Body of pancreas (tissue), 4 donors: ENCODE measurements around the gene SLC2A5.

ENCODE experiments used
- POLR2A ChIP-seq, 3 donors: fragments of 450-650 bp; IDR thresholded peaks; one replicate each; pipeline ENCODE4 v1.6.1; 2016; ENCODE audit warnings: antibody characterized with exemption in 3 of 3, mild to moderate bottlenecking in 2 of 3
- TF ChIP-seq, protein P1 (sequence below), 7 experiments: fragments of 450-650 bp in 4 of 7; fragments of 200-600 bp in 3 of 7; sonication (generic) in 3 of 7; IDR thresholded peaks; one replicate each; pipeline ENCODE4 v1.5.1; 2016 to 2019; ENCODE audit warnings: antibody characterized with exemption in 7 of 7

DNA sequence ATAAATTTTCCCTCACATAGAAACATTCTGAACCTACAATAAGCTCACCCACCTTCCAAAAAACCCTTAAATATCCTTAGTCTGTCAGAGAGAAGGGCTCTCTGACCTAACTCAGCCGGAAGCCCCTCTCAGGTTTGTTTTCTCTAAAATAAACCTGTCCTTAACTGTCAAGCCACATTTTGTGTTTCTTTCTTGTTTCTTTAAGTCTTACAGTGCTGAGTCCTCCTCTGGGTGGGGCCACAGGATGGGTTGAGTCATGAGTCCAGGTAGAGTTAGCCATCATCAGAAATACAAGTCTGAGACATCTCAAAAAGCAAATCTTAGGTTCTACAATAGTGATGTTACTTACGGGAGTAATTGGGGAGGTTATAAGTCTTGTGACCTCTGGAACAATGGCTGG, 26.4 kb upstream of the SLC2A5 start:
- TF ChIP-seq, protein P1, sequence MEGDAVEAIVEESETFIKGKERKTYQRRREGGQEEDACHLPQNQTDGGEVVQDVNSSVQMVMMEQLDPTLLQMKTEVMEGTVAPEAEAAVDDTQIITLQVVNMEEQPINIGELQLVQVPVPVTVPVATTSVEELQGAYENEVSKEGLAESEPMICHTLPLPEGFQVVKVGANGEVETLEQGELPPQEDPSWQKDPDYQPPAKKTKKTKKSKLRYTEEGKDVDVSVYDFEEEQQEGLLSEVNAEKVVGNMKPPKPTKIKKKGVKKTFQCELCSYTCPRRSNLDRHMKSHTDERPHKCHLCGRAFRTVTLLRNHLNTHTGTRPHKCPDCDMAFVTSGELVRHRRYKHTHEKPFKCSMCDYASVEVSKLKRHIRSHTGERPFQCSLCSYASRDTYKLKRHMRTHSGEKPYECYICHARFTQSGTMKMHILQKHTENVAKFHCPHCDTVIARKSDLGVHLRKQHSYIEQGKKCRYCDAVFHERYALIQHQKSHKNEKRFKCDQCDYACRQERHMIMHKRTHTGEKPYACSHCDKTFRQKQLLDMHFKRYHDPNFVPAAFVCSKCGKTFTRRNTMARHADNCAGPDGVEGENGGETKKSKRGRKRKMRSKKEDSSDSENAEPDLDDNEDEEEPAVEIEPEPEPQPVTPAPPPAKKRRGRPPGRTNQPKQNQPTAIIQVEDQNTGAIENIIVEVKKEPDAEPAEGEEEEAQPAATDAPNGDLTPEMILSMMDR (IDR thresholded peaks at IDR 0.05), result no peak
- no peak for TF ChIP-seq POLR2A (IDR thresholded peaks at IDR 0.05)
